ENCODE data around the gene MYCT1.

MYCT1 gene

GRCh38 chr6:152721956-152722355, 24.3 kb downstream of the MYCT1 start:
- no peak for DNase-seq (ENCODE audit: low spot score)

DNA sequence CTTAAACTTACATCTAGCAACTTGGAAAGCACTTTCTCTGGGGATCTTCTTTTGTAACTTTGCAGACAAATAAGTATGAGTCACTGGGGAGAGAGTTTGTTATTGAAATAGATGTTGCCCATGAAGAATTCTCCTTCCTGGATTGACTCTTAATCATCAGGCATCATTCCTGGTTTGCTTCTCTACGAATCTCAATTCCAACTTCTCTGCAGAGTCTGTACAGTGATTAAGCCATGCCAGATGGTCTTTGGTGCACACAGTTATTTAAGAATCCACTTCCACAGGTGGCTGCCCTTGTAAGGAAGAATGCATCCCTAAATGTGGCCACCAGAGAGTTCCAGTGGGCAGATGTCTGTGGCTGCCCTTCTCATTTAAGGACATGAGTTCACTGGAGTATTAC, 25.7 kb downstream of the MYCT1 start:
- peak; percentile 78 for DNase-seq (ENCODE audit: low spot score)

- DNase-seq (ENCODE audit: low spot score): no peak
Observed at GRCh38 chr6:152726313-152726712, 28.6 kb downstream of the MYCT1 start.

DNA sequence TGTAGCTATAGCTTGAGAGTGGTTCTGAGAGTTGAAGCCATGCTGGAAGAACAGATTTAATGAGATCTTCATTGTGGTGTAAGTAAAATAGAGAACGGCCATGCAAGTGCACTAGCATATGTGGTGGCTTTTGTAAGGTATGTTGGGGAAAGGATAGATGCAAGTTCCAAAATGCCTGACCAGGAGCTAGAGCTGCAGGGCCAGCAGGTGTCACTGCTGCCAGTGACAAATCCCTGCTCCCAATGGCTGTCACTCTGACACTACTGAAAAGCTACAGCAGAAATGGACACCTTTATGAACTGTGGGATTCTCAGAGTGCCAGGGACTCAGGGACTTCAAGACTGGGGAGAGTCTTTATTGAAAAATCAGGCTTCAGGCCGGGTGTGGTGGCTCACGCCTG, 29.8 kb downstream of the MYCT1 start:
- DNase-seq (ENCODE audit: low spot score): no peak

DNA sequence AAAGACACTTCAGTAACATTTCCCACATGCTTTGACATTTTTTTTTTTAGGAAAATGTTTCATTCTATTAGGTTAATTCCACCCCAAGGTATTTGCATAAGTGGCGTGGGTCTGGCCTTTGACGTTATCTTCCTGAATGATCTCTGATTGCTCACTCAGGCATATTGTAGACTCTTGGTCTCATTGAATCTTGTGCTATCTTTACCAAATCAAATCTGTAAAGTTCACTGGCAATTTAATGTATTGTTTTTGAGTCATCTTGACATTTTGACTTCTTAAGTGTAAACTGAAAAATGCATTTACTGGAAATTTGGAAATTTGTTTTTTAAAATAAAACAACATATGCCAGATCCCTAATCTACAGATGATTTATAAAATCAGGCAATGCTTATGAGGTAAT, 36.9 kb downstream of the MYCT1 start:
- no peak for DNase-seq (ENCODE audit: low spot score)

- DNase-seq (ENCODE audit: low spot score): no peak
Observed at GRCh38 chr6:152736687-152737273, 39.1 kb downstream of the MYCT1 start.

GRCh38 chr6:152745509-152746171, 47.9 kb downstream of the MYCT1 start:
- no peak for DNase-seq (ENCODE audit: low spot score)

GRCh38 chr6:152746172-152746553, 48.5 kb downstream of the MYCT1 start:
- peak; percentile 2 for DNase-seq (ENCODE audit: low spot score)

GRCh38 chr6:152748843-152749242, 51.1 kb downstream of the MYCT1 start:
- DNase-seq (ENCODE audit: low spot score): peak; percentile 12

DNA sequence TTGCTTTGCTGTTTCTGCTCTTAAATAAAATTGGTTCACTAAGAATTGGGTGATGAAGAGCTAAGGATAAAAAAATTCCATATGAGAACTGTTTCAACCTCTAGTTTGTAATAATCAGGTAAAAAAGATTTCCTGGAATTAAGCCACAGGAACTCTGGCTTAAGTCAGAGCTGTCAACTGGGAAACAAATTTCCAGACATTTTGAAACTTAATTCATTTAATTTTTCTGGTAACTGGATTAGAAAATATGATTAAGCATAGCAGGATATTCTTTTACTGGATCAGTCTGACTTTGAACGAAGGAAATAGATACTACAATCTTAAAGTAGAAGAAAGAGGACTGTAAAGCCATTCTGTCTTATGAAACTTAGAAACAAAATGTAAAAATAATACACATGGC, 51.6 kb downstream of the MYCT1 start:
- DNase-seq (ENCODE audit: low spot score): no peak

- DNase-seq (ENCODE audit: low spot score): peak; percentile 21
Observed at GRCh38 chr6:152750694-152751093, 53.0 kb downstream of the MYCT1 start, which contains the start of gene VIP. VIP (plus strand) TSS chr6:152750797; CDS start chr6:152752178, 1,381 bp downstream.

- DNase-seq (ENCODE audit: low spot score): no peak
Observed at GRCh38 chr6:152765331-152765730, 67.6 kb downstream of the MYCT1 start.

- DNase-seq (ENCODE audit: low spot score): no peak
Observed at GRCh38 chr6:152769159-152769558, 71.5 kb downstream of the MYCT1 start.

- DNase-seq (ENCODE audit: low spot score): no peak
Observed at GRCh38 chr6:152769993-152770392, 72.3 kb downstream of the MYCT1 start.

- no peak for DNase-seq (ENCODE audit: low spot score)
Observed at GRCh38 chr6:152771061-152771687, 73.5 kb downstream of the MYCT1 start.

Data from kidney capillary endothelial cell (primary cell).